Measurements from ENCODE around the gene MGAT3. TPM values are rescaled to one million over a fixed set of nuclear protein-coding genes. Genes with fewer than 3 reads are reported as not detected.
A peak's percentile ranks its signal among the peaks of the same experiment; 100 is the strongest.

The MGAT3 gene
- total and polyA plus RNA-seq, 9 of the 15 experiments (the other 6 are each of a cell fraction or from before 2014, with no cell fraction given), result 0.10 to 11.5 (median 4.6) TPM

DNA sequence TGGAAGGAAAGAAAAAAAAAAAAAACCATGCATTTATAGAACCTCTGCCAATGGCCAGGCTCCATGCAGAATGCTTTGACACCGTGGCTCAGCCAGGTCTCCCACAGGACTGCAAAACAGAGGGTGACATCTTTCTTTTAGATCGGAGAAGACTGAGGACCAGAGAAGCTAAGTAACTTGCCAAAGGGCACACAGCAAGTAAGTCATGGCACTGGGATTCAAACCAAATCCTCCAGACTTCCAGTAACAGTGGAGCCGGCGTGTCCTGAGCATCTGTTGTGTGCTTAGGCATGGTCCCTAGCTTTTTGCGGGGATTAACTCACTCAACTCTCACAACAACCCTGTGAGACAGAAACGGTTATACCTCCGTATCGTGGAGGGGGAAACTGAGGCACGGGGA lies 20.7 kb downstream of the MGAT3 start:
- BruUV-seq (replicated peaks), result no TSS peak
- TF ChIP-seq ZFP36 (IDR thresholded peaks at IDR 0.05; ENCODE audit: low read depth, low read length, partially characterized antibody) (peak; percentile 67), ATF7 (IDR thresholded peaks at IDR 0.05) (no peak), ZNF707 (CRISPR knock-in tag; conservative IDR thresholded peaks at IDR 0.05) (no peak), RBM25 (IDR thresholded peaks at IDR 0.05; ENCODE audit: low read depth, low read length, severe bottlenecking) (peak; percentile 94), KDM1A (IDR thresholded peaks at IDR 0.05) (0 out of 4 replicates have a peak, but pooled peaks of 1 of the 2 experiments have one; percentile 15), POLR2AphosphoS5 (IDR thresholded peaks at IDR 0.05; ENCODE audit: control insufficient read depth, insufficient read depth, low read depth, low read length) (no peak), BCOR (IDR thresholded peaks at IDR 0.05) (peak; percentile 80)
- TF ChIP-seq, protein P1, sequence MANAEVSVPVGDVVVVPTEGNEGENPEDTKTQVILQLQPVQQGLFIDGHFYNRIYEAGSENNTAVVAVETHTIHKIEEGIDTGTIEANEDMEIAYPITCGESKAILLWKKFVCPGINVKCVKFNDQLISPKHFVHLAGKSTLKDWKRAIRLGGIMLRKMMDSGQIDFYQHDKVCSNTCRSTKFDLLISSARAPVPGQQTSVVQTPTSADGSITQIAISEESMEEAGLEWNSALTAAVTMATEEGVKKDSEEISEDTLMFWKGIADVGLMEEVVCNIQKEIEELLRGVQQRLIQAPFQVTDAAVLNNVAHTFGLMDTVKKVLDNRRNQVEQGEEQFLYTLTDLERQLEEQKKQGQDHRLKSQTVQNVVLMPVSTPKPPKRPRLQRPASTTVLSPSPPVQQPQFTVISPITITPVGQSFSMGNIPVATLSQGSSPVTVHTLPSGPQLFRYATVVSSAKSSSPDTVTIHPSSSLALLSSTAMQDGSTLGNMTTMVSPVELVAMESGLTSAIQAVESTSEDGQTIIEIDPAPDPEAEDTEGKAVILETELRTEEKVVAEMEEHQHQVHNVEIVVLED (CRISPR knock-in tag; IDR thresholded peaks at IDR 0.05), result no peak
- TF ChIP-seq, protein P2, sequence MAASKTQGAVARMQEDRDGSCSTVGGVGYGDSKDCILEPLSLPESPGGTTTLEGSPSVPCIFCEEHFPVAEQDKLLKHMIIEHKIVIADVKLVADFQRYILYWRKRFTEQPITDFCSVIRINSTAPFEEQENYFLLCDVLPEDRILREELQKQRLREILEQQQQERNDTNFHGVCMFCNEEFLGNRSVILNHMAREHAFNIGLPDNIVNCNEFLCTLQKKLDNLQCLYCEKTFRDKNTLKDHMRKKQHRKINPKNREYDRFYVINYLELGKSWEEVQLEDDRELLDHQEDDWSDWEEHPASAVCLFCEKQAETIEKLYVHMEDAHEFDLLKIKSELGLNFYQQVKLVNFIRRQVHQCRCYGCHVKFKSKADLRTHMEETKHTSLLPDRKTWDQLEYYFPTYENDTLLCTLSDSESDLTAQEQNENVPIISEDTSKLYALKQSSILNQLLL (CRISPR knock-in tag; IDR thresholded peaks at IDR 0.05; ENCODE audit: borderline replicate concordance), result no peak
- TF ChIP-seq, protein P3, sequence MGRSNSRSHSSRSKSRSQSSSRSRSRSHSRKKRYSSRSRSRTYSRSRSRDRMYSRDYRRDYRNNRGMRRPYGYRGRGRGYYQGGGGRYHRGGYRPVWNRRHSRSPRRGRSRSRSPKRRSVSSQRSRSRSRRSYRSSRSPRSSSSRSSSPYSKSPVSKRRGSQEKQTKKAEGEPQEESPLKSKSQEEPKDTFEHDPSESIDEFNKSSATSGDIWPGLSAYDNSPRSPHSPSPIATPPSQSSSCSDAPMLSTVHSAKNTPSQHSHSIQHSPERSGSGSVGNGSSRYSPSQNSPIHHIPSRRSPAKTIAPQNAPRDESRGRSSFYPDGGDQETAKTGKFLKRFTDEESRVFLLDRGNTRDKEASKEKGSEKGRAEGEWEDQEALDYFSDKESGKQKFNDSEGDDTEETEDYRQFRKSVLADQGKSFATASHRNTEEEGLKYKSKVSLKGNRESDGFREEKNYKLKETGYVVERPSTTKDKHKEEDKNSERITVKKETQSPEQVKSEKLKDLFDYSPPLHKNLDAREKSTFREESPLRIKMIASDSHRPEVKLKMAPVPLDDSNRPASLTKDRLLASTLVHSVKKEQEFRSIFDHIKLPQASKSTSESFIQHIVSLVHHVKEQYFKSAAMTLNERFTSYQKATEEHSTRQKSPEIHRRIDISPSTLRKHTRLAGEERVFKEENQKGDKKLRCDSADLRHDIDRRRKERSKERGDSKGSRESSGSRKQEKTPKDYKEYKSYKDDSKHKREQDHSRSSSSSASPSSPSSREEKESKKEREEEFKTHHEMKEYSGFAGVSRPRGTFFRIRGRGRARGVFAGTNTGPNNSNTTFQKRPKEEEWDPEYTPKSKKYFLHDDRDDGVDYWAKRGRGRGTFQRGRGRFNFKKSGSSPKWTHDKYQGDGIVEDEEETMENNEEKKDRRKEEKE (IDR thresholded peaks at IDR 0.05; ENCODE audit: borderline replicate concordance in 1 of 2, control insufficient read depth in 1 of 2, low read depth in 2 of 2, low read length in 1 of 2), result no peak
- TF ChIP-seq, protein P4, sequence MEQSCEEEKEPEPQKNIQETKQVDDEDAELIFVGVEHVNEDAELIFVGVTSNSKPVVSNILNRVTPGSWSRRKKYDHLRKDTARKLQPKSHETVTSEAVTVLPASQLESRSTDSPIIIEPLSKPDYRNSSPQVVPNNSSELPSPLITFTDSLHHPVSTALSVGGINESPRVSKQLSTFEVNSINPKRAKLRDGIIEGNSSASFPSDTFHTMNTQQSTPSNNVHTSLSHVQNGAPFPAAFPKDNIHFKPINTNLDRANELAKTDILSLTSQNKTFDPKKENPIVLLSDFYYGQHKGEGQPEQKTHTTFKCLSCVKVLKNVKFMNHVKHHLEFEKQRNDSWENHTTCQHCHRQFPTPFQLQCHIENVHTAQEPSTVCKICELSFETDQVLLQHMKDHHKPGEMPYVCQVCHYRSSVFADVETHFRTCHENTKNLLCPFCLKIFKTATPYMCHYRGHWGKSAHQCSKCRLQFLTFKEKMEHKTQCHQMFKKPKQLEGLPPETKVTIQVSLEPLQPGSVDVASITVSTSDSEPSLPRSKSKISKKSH (CRISPR knock-in tag; IDR thresholded peaks at IDR 0.05), result no peak
- H3K4me1 ChIP-seq (replicated peaks in 1 of 2; ENCODE audit: control insufficient read depth in 2 of 2, insufficient read depth in 2 of 2, low read length in 2 of 2), result peaks cover 23 to 65% of the 10 kb centered on the region in 2 experiments
- CTCF ChIA-PET (ENCODE audit: low intra/inter-chr PET ratio), result no interaction called here
- H3K9me1 ChIP-seq (ENCODE audit: control insufficient read depth, insufficient read depth, low read length), result no peaks in the 10 kb centered on the region
- in situ Hi-C loops (cut with MboI), result no loop called here
- H2AFZ ChIP-seq (ENCODE audit: low read depth, low read length), result no peak overlapping the region
- H4K20me1 ChIP-seq (replicated peaks; ENCODE audit: control insufficient read depth, insufficient read depth, low read length), result no peaks in the 10 kb centered on the region
- H3K9me3 ChIP-seq (replicated peaks; ENCODE audit: control insufficient read depth, insufficient read depth, low read depth, low read length), result no peaks in the 10 kb centered on the region
- H3K27ac ChIP-seq (ENCODE audit: extremely low read depth, low read depth, low read length), result no peak overlapping the region
- FAIRE-seq, result no peak
- H3K4me2 ChIP-seq (ENCODE audit: insufficient read depth, low read length), result no peak overlapping the region
- H3K4me3 ChIP-seq, result no peak overlapping the region
- POLR2A ChIA-PET, result no interaction called here
- ATAC-seq, result no peak
- no peaks in the 10 kb centered on the region for H3K27me3 ChIP-seq (ENCODE audit: control insufficient read depth in 2 of 2, insufficient read depth in 2 of 2, low read length in 2 of 2)
- H3K79me2 ChIP-seq (ENCODE audit: control insufficient read depth, insufficient read depth, low read length), result peaks cover 29% of the 10 kb centered on the region
- no peak overlapping the region for H3K9ac ChIP-seq (ENCODE audit: insufficient read depth in 1 of 2, low read depth in 2 of 2, low read length in 2 of 2)
- WGBS (ENCODE audit: insufficient coverage, low coverage, missing lambda C conversion rate), result 73% methylated on average over 7 of the region's 9 CpGs
- DNase-seq (ENCODE audit: extremely low read depth in 1 of 4, low spot score in 3 of 4), result no peak
- intact Hi-C loops (cut with micrococcal nuclease), result no loop called here
- H3K36me3 ChIP-seq (ENCODE audit: control insufficient read depth, insufficient read depth, low read length), result peaks cover 9% of the 10 kb centered on the region; the same call in 2 of the 3 replicates
